ENCODE results near the gene GSK3B.

Gene GSK3B

DNA sequence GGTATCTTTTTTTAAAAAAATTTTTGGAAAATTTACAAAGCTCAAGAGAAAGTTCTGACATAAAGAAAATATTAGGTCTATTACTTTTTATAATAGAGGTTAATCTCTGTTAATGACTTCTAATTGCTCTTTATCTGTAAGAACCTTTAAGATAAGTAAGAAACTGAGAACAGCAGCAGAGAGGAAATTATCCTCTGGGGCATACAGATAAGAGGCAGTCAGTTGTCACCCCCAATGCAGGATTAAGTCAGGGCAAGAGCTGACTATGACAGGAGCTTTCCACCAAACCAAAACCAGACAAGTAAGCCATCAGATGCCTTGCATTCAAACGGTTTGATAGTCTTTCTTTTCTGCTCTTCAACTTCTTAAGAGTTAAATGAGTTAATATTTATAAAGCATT lies 149.0 kb downstream of the GSK3B start:
- TF ChIP-seq, protein P1, sequence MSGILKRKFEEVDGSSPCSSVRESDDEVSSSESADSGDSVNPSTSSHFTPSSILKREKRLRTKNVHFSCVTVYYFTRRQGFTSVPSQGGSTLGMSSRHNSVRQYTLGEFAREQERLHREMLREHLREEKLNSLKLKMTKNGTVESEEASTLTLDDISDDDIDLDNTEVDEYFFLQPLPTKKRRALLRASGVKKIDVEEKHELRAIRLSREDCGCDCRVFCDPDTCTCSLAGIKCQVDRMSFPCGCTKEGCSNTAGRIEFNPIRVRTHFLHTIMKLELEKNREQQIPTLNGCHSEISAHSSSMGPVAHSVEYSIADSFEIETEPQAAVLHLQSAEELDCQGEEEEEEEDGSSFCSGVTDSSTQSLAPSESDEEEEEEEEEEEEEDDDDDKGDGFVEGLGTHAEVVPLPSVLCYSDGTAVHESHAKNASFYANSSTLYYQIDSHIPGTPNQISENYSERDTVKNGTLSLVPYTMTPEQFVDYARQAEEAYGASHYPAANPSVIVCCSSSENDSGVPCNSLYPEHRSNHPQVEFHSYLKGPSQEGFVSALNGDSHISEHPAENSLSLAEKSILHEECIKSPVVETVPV (CRISPR knock-in tag; IDR thresholded peaks at IDR 0.05), result no peak
- no peak for TF ChIP-seq BACH2 (CRISPR knock-in tag; IDR thresholded peaks at IDR 0.05; ENCODE audit: borderline replicate concordance)
- TF ChIP-seq OSR1 (CRISPR knock-in tag; IDR thresholded peaks at IDR 0.05), result no peak
- no peak for TF ChIP-seq ZC3H10 (CRISPR knock-in tag; IDR thresholded peaks at IDR 0.05)
- no peak for TF ChIP-seq ZNF70 (CRISPR knock-in tag; IDR thresholded peaks at IDR 0.05)
- no peak for TF ChIP-seq TCF4 (CRISPR knock-in tag; IDR thresholded peaks at IDR 0.05; ENCODE audit: borderline replicate concordance)
- no peak for TF ChIP-seq RARB (CRISPR knock-in tag; IDR thresholded peaks at IDR 0.05)
- no peak for TF ChIP-seq ARNTL (CRISPR knock-in tag; IDR thresholded peaks at IDR 0.05; ENCODE audit: borderline replicate concordance, low read depth)
- TF ChIP-seq, protein P2, sequence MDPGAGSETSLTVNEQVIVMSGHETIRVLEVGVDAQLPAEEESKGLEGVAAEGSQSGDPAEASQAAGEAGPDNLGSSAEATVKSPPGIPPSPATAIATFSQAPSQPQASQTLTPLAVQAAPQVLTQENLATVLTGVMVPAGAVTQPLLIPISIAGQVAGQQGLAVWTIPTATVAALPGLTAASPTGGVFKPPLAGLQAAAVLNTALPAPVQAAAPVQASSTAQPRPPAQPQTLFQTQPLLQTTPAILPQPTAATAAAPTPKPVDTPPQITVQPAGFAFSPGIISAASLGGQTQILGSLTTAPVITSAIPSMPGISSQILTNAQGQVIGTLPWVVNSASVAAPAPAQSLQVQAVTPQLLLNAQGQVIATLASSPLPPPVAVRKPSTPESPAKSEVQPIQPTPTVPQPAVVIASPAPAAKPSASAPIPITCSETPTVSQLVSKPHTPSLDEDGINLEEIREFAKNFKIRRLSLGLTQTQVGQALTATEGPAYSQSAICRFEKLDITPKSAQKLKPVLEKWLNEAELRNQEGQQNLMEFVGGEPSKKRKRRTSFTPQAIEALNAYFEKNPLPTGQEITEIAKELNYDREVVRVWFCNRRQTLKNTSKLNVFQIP (CRISPR knock-in tag; IDR thresholded peaks at IDR 0.05; ENCODE audit: borderline replicate concordance, low read depth), result no peak
- TF ChIP-seq, protein P3, sequence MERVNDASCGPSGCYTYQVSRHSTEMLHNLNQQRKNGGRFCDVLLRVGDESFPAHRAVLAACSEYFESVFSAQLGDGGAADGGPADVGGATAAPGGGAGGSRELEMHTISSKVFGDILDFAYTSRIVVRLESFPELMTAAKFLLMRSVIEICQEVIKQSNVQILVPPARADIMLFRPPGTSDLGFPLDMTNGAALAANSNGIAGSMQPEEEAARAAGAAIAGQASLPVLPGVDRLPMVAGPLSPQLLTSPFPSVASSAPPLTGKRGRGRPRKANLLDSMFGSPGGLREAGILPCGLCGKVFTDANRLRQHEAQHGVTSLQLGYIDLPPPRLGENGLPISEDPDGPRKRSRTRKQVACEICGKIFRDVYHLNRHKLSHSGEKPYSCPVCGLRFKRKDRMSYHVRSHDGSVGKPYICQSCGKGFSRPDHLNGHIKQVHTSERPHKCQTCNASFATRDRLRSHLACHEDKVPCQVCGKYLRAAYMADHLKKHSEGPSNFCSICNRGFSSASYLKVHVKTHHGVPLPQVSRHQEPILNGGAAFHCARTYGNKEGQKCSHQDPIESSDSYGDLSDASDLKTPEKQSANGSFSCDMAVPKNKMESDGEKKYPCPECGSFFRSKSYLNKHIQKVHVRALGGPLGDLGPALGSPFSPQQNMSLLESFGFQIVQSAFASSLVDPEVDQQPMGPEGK (CRISPR knock-in tag; IDR thresholded peaks at IDR 0.05; ENCODE audit: borderline replicate concordance), result no peak
- no peak for TF ChIP-seq GLIS3 (CRISPR knock-in tag; IDR thresholded peaks at IDR 0.05)
- ATAC-seq, result no peak

DNA sequence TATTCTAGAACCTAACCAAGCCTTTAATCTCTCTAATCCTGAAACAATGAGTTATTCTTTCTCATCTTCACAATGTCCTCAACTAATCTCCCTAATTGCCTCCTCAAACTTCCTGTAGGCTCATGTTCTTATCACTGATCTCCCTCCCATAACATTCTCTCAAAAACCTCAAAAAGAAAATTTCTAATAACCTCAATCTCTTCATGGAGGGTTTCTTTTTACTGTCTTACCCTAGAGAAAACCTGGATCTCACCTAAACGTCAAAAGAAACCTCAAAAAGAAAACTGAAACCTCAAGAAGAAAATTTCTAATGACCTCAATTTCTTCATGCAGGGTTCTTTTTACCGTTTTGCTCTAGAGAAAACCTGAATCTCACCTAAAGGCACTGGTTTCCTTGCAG lies 150.2 kb downstream of the GSK3B start:
- no peak for ATAC-seq
- TF ChIP-seq ARNTL (CRISPR knock-in tag; IDR thresholded peaks at IDR 0.05; ENCODE audit: borderline replicate concordance, low read depth) (no peak), ZNF70 (CRISPR knock-in tag; IDR thresholded peaks at IDR 0.05) (no peak), ZFP30 (CRISPR knock-in tag; IDR thresholded peaks at IDR 0.05) (no peak), ESRRG (CRISPR knock-in tag; IDR thresholded peaks at IDR 0.05) (no peak), ZNF8 (CRISPR knock-in tag; IDR thresholded peaks at IDR 0.05) (no peak), CSDC2 (CRISPR knock-in tag; IDR thresholded peaks at IDR 0.05) (no peak)

DNA sequence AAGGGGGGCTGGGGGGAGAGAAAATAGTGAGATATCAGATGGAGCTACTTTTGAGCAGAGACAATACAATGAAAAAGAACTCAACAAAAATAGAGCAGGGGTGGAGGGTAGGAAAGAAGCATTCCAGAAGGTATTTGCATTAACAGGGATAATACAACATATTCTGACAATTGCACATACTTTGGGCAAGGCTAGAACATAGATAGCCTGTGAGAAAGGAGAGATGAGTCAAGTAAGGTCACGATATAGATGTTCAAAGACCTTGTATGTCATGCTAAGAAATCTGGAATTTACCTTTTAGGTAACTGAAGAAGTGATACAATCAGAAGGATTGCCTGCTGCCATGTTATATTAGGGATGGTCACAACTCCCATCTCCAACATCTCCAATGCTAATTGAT lies 155.2 kb downstream of the GSK3B start:
- TF ChIP-seq TOX (CRISPR knock-in tag; IDR thresholded peaks at IDR 0.05; ENCODE audit: borderline replicate concordance) (no peak), ARNTL (CRISPR knock-in tag; IDR thresholded peaks at IDR 0.05; ENCODE audit: borderline replicate concordance, low read depth) (no peak), GLIS3 (CRISPR knock-in tag; IDR thresholded peaks at IDR 0.05) (no peak), ISL1 (CRISPR knock-in tag; IDR thresholded peaks at IDR 0.05) (no peak), ESRRG (CRISPR knock-in tag; IDR thresholded peaks at IDR 0.05) (no peak), ZNF565 (CRISPR knock-in tag; conservative IDR thresholded peaks at IDR 0.05; ENCODE audit: low read depth) (no peak)
- TF ChIP-seq, protein P4, sequence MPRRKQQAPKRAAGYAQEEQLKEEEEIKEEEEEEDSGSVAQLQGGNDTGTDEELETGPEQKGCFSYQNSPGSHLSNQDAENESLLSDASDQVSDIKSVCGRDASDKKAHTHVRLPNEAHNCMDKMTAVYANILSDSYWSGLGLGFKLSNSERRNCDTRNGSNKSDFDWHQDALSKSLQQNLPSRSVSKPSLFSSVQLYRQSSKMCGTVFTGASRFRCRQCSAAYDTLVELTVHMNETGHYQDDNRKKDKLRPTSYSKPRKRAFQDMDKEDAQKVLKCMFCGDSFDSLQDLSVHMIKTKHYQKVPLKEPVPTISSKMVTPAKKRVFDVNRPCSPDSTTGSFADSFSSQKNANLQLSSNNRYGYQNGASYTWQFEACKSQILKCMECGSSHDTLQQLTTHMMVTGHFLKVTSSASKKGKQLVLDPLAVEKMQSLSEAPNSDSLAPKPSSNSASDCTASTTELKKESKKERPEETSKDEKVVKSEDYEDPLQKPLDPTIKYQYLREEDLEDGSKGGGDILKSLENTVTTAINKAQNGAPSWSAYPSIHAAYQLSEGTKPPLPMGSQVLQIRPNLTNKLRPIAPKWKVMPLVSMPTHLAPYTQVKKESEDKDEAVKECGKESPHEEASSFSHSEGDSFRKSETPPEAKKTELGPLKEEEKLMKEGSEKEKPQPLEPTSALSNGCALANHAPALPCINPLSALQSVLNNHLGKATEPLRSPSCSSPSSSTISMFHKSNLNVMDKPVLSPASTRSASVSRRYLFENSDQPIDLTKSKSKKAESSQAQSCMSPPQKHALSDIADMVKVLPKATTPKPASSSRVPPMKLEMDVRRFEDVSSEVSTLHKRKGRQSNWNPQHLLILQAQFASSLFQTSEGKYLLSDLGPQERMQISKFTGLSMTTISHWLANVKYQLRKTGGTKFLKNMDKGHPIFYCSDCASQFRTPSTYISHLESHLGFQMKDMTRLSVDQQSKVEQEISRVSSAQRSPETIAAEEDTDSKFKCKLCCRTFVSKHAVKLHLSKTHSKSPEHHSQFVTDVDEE (CRISPR knock-in tag; IDR thresholded peaks at IDR 0.05), result no peak
- TF ChIP-seq, protein P2 (CRISPR knock-in tag; IDR thresholded peaks at IDR 0.05; ENCODE audit: borderline replicate concordance, low read depth), result no peak
- no peak for ATAC-seq

DNA sequence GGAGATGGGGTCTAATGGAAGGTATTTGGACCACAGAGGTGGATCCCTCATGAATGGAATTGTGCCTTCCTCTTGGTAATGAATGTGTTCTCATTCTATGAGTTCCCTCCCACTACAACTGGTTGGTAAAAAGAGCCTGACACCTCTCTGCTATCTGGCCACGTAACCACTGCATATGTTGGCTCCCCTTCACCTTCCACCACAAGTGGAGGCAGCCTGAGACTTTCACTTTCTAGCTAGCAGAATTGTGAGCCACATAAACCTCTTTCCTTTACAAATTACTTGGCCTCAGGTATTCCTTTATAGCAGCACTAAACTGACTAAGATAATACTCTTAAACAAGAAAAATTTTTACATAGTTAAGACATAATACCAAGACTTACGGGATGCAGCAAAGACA lies 157.0 kb downstream of the GSK3B start:
- TF ChIP-seq SNAI2 (CRISPR knock-in tag; IDR thresholded peaks at IDR 0.05), result no peak
- TF ChIP-seq ARNTL (CRISPR knock-in tag; IDR thresholded peaks at IDR 0.05; ENCODE audit: borderline replicate concordance, low read depth), result no peak
- no peak for TF ChIP-seq BACH2 (CRISPR knock-in tag; IDR thresholded peaks at IDR 0.05; ENCODE audit: borderline replicate concordance)
- no peak for TF ChIP-seq RARB (CRISPR knock-in tag; IDR thresholded peaks at IDR 0.05)
- TF ChIP-seq, protein P1 (CRISPR knock-in tag; IDR thresholded peaks at IDR 0.05), result no peak
- TF ChIP-seq, protein P5, sequence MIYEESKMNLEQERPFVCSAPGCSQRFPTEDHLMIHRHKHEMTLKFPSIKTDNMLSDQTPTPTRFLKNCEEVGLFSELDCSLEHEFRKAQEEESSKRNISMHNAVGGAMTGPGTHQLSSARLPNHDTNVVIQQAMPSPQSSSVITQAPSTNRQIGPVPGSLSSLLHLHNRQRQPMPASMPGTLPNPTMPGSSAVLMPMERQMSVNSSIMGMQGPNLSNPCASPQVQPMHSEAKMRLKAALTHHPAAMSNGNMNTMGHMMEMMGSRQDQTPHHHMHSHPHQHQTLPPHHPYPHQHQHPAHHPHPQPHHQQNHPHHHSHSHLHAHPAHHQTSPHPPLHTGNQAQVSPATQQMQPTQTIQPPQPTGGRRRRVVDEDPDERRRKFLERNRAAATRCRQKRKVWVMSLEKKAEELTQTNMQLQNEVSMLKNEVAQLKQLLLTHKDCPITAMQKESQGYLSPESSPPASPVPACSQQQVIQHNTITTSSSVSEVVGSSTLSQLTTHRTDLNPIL (CRISPR knock-in tag; IDR thresholded peaks at IDR 0.05; ENCODE audit: low read depth), result no peak
- no peak for TF ChIP-seq OSR1 (CRISPR knock-in tag; IDR thresholded peaks at IDR 0.05)
- no peak for TF ChIP-seq GLIS3 (CRISPR knock-in tag; IDR thresholded peaks at IDR 0.05)
- TF ChIP-seq ZC3H10 (CRISPR knock-in tag; IDR thresholded peaks at IDR 0.05), result no peak
- TF ChIP-seq PPARA (CRISPR knock-in tag; IDR thresholded peaks at IDR 0.05; ENCODE audit: borderline replicate concordance), result no peak
- TF ChIP-seq TOX (CRISPR knock-in tag; IDR thresholded peaks at IDR 0.05; ENCODE audit: borderline replicate concordance), result no peak
- TF ChIP-seq ZNF565 (CRISPR knock-in tag; conservative IDR thresholded peaks at IDR 0.05; ENCODE audit: low read depth), result no peak
- TF ChIP-seq ISL1 (CRISPR knock-in tag; IDR thresholded peaks at IDR 0.05), result no peak
- no peak for ATAC-seq
